GM15510 (cell line): Measurements from ENCODE around the gene TUBGCP3.
A peak's percentile ranks its signal among the peaks of the same experiment; 100 is the strongest.

Experiments used
- POLR2A ChIP-seq: IDR thresholded peaks from 3 replicates; pipeline ENCODE4 v1.6.1; 2011; ENCODE audit warnings: borderline replicate concordance; ENCODE audit not compliant: insufficient read length; ENCODE audit errors: extremely low read depth

The TUBGCP3 gene

GRCh38 chr13:112592181-112592580, 4.2 kb upstream of the TUBGCP3 start:
- TF ChIP-seq POLR2A = no peak

GRCh38 chr13:112588490-112589297, 741 bp upstream of the TUBGCP3 start:
- no peak for TF ChIP-seq POLR2A

GRCh38 chr13:112587212-112587763, 665 bp downstream of the TUBGCP3 start:
- TF ChIP-seq POLR2A = peak; percentile 59

GRCh38 chr13:112586334-112586960, 1.5 kb downstream of the TUBGCP3 start:
- no peak for TF ChIP-seq POLR2A

GRCh38 chr13:112583592-112584277, 4.2 kb downstream of the TUBGCP3 start:
- no peak for TF ChIP-seq POLR2A

GRCh38 chr13:112582263-112582662, 5.7 kb downstream of the TUBGCP3 start:
- TF ChIP-seq POLR2A = no peak

- TF ChIP-seq POLR2A = no peak
These were observed 7.0 kb downstream of the TUBGCP3 start for GRCh38 chr13:112580912-112581311.

- no peak for TF ChIP-seq POLR2A
These were observed 7.7 kb downstream of the TUBGCP3 start for GRCh38 chr13:112580211-112580610.

- TF ChIP-seq POLR2A = no peak
These were observed 8.6 kb downstream of the TUBGCP3 start for GRCh38 chr13:112579310-112579843.

GRCh38 chr13:112576768-112577167, 11.2 kb downstream of the TUBGCP3 start:
- TF ChIP-seq POLR2A = no peak

- TF ChIP-seq POLR2A = no peak
These were observed 11.8 kb downstream of the TUBGCP3 start for GRCh38 chr13:112576191-112576590.

GRCh38 chr13:112575675-112576074, 12.3 kb downstream of the TUBGCP3 start:
- no peak for TF ChIP-seq POLR2A

GRCh38 chr13:112574834-112575613, 12.9 kb downstream of the TUBGCP3 start:
- TF ChIP-seq POLR2A = no peak

- no peak for TF ChIP-seq POLR2A
These were observed 13.5 kb downstream of the TUBGCP3 start for GRCh38 chr13:112574416-112574815.

GRCh38 chr13:112573710-112574109, 14.2 kb downstream of the TUBGCP3 start:
- no peak for TF ChIP-seq POLR2A

GRCh38 chr13:112572366-112572765, 15.6 kb downstream of the TUBGCP3 start:
- no peak for TF ChIP-seq POLR2A
